Suprapubic skin (tissue), 4 donors: ENCODE results near the gene CSAD. TPM values are rescaled to one million over a fixed set of nuclear protein-coding genes. Genes with fewer than 3 reads are reported as not detected.

ENCODE experiments used
- DNase-seq, 2 donors: peaks; one replicate each; pipeline ENCODE4 v3.0.0-alpha.2; 2019; ENCODE audit warnings: low spot score in 2 of 2
- H3K27ac ChIP-seq: fragments of 200-600 bp; sonication (generic); one replicate; pipeline ENCODE4 v1.5.1; 2019
- H3K27me3 ChIP-seq: fragments of 200-600 bp; sonication (generic); one replicate; pipeline ENCODE4 v1.5.1; 2019
- H3K36me3 ChIP-seq: fragments of 200-600 bp; sonication (generic); one replicate; pipeline ENCODE4 v1.5.1; 2019
- H3K4me1 ChIP-seq: fragments of 200-600 bp; sonication (generic); one replicate; pipeline ENCODE4 v1.5.1; 2019
- H3K4me3 ChIP-seq: fragments of 200-600 bp; sonication (generic); one replicate; pipeline ENCODE4 v1.5.1; 2019; ENCODE audit warnings: mild to moderate bottlenecking
- H3K9me3 ChIP-seq: fragments of 200-600 bp; sonication (generic); one replicate; pipeline ENCODE4 v1.5.1; 2019
- CTCF ChIP-seq, 2 donors: fragments of 200-600 bp in 1 of 2; fragments of 450-650 bp in 1 of 2; sonication (generic) in 1 of 2; IDR thresholded peaks; one replicate each; pipeline ENCODE4 v1.5.1; 2016 to 2019; ENCODE audit warnings: antibody characterized with exemption in 2 of 2, mild to moderate bottlenecking in 1 of 2, moderate library complexity in 1 of 2
- EP300 ChIP-seq: sonication (generic); formaldehyde crosslinking; IDR thresholded peaks from one replicate; pipeline ENCODE4 v1.6.1; 2017; ENCODE audit warnings: antibody characterized with exemption
- POLR2A ChIP-seq, 2 donors: fragments of 450-650 bp; IDR thresholded peaks; one replicate each; pipeline ENCODE4 v1.6.1; 2017; ENCODE audit warnings: antibody characterized with exemption in 2 of 2, mild to moderate bottlenecking in 2 of 2, moderate library complexity in 2 of 2
- POLR2AphosphoS5 ChIP-seq, 3 donors: sonication (generic); formaldehyde crosslinking; IDR thresholded peaks; one replicate each; pipeline ENCODE4 v1.6.1; 2017; ENCODE audit warnings: antibody characterized with exemption in 3 of 3
- WGBS: methylation state at CpG from one replicate; pipeline ENCODE4 v1.1.5; 2018; 5-methylcytosine and 5-hydroxymethylcytosine counted together
- total RNA-seq, 4 donors: library from RNA; depleted of rRNA; stranded (reverse); fragments of >200 nt; gene quantifications; one replicate each; pipeline ENCODE4 v1.1.0, GENCODE V29; 2016

Gene CSAD
- total RNA-seq, 4 donors from 2014 or later, result 35.6 to 175 (median 56.7) TPM

GRCh38 chr12:53133722-53134121, 47.0 kb downstream of the CSAD start:
- Histone ChIP-seq H3K36me3 (no peaks in the 10 kb centered on the region), H3K4me3 (no peak overlapping the region), H3K27me3 (no peaks in the 10 kb centered on the region), H3K27ac (no peak overlapping the region), H3K9me3 (peaks cover 13% of the 10 kb centered on the region), H3K4me1 (no peaks in the 10 kb centered on the region)
- WGBS, result 74% methylated on average over 3 of the region's 3 CpGs
- no peak for DNase-seq
- no peak for TF ChIP-seq POLR2AphosphoS5 (IDR thresholded peaks at IDR 0.05)
- no peak for TF ChIP-seq CTCF (IDR thresholded peaks at IDR 0.05)
- no peak for TF ChIP-seq POLR2A (IDR thresholded peaks at IDR 0.05)
- no peak for TF ChIP-seq EP300

DNA sequence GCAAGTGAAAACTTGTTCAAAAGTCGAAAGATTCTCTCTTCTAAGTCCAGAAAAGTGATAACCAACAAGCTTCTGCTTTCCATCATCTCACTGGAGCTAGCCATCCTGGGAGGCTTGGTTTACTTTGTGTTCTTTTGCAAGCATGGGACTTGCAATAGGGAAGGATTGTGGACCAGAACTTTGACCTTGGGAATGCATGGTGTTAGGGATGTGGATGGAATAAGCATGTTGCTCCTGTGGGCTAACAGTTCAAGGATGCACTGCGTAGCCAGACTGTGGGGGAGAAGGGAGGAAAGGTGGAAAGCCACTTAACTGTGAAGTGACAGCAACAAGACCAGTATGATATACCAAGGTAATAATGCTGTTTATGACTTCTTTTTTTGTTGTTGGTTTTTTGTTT, 48.9 kb downstream of the CSAD start:
- Histone ChIP-seq H3K4me1 (no peaks in the 10 kb centered on the region), H3K27me3 (no peaks in the 10 kb centered on the region), H3K36me3 (no peaks in the 10 kb centered on the region), H3K4me3 (no peak overlapping the region), H3K9me3 (peaks cover 10% of the 10 kb centered on the region), H3K27ac (no peak overlapping the region)
- DNase-seq, result no peak
- WGBS, result 87% methylated on average over 2 of the region's 2 CpGs
- no peak for TF ChIP-seq POLR2AphosphoS5 (IDR thresholded peaks at IDR 0.05)
- TF ChIP-seq EP300, result no peak
- no peak for TF ChIP-seq POLR2A (IDR thresholded peaks at IDR 0.05)
- no peak for TF ChIP-seq CTCF (IDR thresholded peaks at IDR 0.05)

DNA sequence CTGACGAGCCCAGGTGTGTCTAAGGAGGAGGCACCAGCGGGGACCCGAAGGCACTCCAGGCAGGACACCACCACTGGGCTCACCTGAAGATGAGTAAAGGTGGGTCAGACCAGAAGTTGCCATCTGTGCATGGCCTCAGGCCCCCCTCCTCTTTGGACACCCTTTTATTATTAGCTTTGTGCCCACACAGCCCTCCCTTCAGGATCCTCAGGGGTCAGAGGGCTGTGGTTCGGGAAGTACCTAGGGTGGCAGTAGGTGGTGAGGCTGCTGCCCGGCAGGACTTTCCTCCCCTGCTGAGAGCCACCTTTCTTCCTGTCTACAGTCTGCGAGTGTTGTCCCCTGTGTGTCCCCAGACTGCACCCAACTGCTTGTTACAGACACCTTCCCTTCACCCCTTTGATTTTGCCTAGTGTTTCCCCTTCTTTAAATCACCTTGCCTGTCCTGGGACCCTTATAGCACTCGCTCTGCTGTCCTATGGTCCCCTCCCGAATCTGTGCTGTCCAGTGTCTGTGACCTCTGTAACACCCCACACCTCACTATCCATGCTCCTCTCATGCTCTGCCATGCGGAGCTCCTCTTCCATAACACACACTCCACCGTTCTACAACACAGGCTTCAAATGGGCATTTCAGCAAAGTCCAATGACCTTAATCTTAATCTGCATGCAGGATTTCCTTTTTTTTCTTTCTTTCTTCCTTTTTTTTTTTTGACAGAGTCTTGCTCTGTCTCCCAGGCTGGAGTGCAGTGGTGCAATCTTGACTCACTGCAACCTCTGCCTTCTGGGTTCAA, 51.8 kb downstream of the CSAD start:
- TF ChIP-seq CTCF (IDR thresholded peaks at IDR 0.05) (no peak), POLR2AphosphoS5 (IDR thresholded peaks at IDR 0.05) (no peak), EP300 (no peak), POLR2A (IDR thresholded peaks at IDR 0.05) (no peak)
- H3K27ac ChIP-seq, result no peak overlapping the region
- H3K4me3 ChIP-seq, result no peak overlapping the region
- no peak for DNase-seq
- no peaks in the 10 kb centered on the region for H3K27me3 ChIP-seq
- H3K36me3 ChIP-seq, result no peaks in the 10 kb centered on the region
- WGBS, result 86% methylated on average over 10 of the region's 10 CpGs
- H3K4me1 ChIP-seq, result no peaks in the 10 kb centered on the region
- H3K9me3 ChIP-seq, result no peaks in the 10 kb centered on the region

DNA sequence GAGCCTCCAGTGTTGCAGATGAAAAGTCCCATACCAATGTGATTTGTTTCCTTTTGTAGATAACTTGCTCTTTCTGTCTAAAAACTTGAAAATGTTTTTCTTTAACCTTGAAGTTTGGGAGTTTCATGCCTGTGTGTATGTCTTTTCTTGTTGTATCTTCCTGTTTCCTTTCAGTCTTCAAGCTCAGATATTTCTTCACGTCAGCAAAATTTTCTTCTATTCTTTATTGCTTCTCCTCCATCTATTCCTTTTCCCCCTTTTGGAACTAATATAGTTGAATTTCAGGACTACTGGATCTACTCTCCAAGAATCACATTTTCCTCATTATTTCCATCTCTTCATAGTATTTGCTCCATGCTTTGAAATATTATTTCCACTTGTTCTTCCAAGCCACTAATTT, 53.6 kb downstream of the CSAD start:
- TF ChIP-seq CTCF (IDR thresholded peaks at IDR 0.05), result no peak
- TF ChIP-seq POLR2AphosphoS5 (IDR thresholded peaks at IDR 0.05), result no peak
- TF ChIP-seq POLR2A (IDR thresholded peaks at IDR 0.05), result no peak
- no peak for TF ChIP-seq EP300
- Histone ChIP-seq H3K4me3 (no peak overlapping the region), H3K27me3 (no peaks in the 10 kb centered on the region), H3K36me3 (no peaks in the 10 kb centered on the region), H3K4me1 (no peaks in the 10 kb centered on the region), H3K27ac (no peak overlapping the region), H3K9me3 (no peaks in the 10 kb centered on the region)
- 80% methylated on average over 1 of the region's 1 CpG for WGBS
- DNase-seq, result no peak

- Histone ChIP-seq H3K27me3 (no peaks in the 10 kb centered on the region), H3K36me3 (no peaks in the 10 kb centered on the region), H3K27ac (no peak overlapping the region), H3K4me1 (no peaks in the 10 kb centered on the region), H3K9me3 (no peaks in the 10 kb centered on the region), H3K4me3 (no peak overlapping the region)
- TF ChIP-seq POLR2A (IDR thresholded peaks at IDR 0.05) (no peak), EP300 (no peak), CTCF (IDR thresholded peaks at IDR 0.05) (no peak), POLR2AphosphoS5 (IDR thresholded peaks at IDR 0.05) (no peak)
- DNase-seq, result no peak
Measured at GRCh38 chr12:53124352-53124723, 56.4 kb downstream of the CSAD start.
